ENCODE results near the gene HPCAL4.

Gene HPCAL4

DNA sequence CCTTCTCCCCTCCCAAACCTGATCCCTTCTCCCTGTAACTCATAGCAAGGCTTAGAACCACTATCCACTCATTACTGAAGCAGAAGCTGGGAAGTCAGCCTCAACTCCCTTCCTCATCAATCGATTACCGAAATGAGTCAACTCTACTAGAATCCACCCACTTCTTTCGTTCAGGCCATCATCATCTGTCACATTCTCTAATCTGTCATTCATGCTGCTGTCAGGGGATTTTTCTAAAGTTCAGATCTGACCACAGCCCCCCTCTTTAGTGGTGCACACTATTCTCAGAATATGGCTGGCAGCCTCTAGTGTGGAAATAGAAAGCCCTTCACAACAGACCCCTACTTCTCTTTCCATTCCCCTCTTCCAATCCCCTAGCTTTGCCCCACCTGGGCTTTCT is 24.5 kb downstream of the HPCAL4 start:
- Histone ChIP-seq H3K4me3 (ENCODE audit: low read length) (peak overlapping the region; percentile 49), H3K27ac (ENCODE audit: low read length) (peak overlapping the region; percentile 93), H3K4me1 (ENCODE audit: low read length) (peaks cover 59% of the 10 kb centered on the region), H3K36me3 (replicated peaks; ENCODE audit: low read depth, low read length) (no peaks in the 10 kb centered on the region), H2AFZ (ENCODE audit: low read depth, low read length) (no peak overlapping the region), H3K9ac (ENCODE audit: low read length) (peak overlapping the region; percentile 48; the same call in 1 of the 2 replicates), H3K27me3 (ENCODE audit: low read depth, low read length) (no peaks in the 10 kb centered on the region), H4K20me1 (ENCODE audit: insufficient read depth, low read length) (no peaks in the 10 kb centered on the region), H3K79me2 (ENCODE audit: low read length) (no peaks in the 10 kb centered on the region), H3K4me2 (ENCODE audit: low read length) (peak overlapping the region; percentile 75), H3K9me3 (ENCODE audit: insufficient read depth, low read length) (no peaks in the 10 kb centered on the region)
- TF ChIP-seq EZH2phosphoT487 (IDR thresholded peaks at IDR 0.05; ENCODE audit: low read depth), result no peak
- TF ChIP-seq, protein P1, sequence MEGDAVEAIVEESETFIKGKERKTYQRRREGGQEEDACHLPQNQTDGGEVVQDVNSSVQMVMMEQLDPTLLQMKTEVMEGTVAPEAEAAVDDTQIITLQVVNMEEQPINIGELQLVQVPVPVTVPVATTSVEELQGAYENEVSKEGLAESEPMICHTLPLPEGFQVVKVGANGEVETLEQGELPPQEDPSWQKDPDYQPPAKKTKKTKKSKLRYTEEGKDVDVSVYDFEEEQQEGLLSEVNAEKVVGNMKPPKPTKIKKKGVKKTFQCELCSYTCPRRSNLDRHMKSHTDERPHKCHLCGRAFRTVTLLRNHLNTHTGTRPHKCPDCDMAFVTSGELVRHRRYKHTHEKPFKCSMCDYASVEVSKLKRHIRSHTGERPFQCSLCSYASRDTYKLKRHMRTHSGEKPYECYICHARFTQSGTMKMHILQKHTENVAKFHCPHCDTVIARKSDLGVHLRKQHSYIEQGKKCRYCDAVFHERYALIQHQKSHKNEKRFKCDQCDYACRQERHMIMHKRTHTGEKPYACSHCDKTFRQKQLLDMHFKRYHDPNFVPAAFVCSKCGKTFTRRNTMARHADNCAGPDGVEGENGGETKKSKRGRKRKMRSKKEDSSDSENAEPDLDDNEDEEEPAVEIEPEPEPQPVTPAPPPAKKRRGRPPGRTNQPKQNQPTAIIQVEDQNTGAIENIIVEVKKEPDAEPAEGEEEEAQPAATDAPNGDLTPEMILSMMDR (IDR thresholded peaks at IDR 0.05; ENCODE audit: low read depth, low read length), result no peak

DNA sequence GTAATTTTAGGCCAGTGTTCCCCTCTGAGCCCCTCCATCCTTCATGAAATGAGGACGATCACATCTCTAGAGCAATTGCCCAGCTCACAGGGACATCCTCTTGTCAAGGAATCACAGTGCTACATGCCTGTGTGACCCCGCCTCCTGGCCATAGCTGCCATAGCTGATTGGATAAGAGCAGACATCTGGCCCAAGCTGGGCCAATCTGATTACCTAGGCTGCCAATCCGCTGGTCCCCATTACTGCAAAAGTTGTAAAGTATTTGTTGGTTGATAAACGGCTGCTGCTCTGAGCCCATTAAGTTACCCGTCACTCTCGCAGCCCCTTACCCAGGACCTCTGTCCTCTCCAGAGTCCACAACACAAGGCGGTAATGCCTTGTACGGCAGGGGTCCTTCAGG is 27.7 kb downstream of the HPCAL4 start:
- Histone ChIP-seq H3K4me1 (ENCODE audit: low read length) (peaks cover 51% of the 10 kb centered on the region), H3K4me3 (ENCODE audit: low read length) (no peak overlapping the region), H3K27me3 (ENCODE audit: low read depth, low read length) (no peaks in the 10 kb centered on the region)

DNA sequence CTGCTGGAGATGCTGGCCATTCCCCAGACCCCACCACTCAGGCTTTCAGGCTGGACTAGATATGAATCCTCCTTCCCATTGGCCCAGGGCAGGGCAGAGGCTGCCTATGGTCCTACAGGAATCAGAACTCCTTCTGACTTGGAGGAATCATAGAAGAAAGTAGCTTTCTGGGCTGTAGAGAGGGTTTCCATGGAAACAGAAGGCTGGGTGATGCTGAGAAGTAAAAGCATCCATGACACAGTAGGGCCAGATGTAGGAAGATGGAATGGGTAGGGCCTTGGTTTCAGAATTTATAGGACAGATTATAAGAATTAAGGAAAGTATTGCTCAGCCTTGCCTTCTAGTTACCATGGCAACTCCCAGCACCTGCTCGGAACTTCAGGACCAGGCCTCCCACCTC is 28.4 kb downstream of the HPCAL4 start:
- Histone ChIP-seq H3K36me3 (replicated peaks; ENCODE audit: low read depth, low read length) (no peaks in the 10 kb centered on the region), H3K79me2 (ENCODE audit: low read length) (no peaks in the 10 kb centered on the region), H3K4me1 (ENCODE audit: low read length) (peaks cover 46% of the 10 kb centered on the region), H4K20me1 (ENCODE audit: insufficient read depth, low read length) (no peaks in the 10 kb centered on the region), H2AFZ (ENCODE audit: low read depth, low read length) (no peak overlapping the region), H3K9ac (ENCODE audit: low read length) (no peak overlapping the region), H3K9me3 (ENCODE audit: insufficient read depth, low read length) (no peaks in the 10 kb centered on the region), H3K27me3 (ENCODE audit: low read depth, low read length) (no peaks in the 10 kb centered on the region), H3K4me2 (ENCODE audit: low read length) (peak overlapping the region; percentile 20), H3K4me3 (ENCODE audit: low read length) (no peak overlapping the region), H3K27ac (ENCODE audit: low read length) (no peak overlapping the region)
- TF ChIP-seq, protein P1 (IDR thresholded peaks at IDR 0.05; ENCODE audit: low read depth, low read length), result no peak
- no peak for TF ChIP-seq EZH2phosphoT487 (IDR thresholded peaks at IDR 0.05; ENCODE audit: low read depth)

More for the DNA sequence above, 27.7 kb downstream of the HPCAL4 start:
- Histone ChIP-seq H3K79me2 (ENCODE audit: low read length) (no peaks in the 10 kb centered on the region), H3K9me3 (ENCODE audit: insufficient read depth, low read length) (no peaks in the 10 kb centered on the region), H3K27ac (ENCODE audit: low read length) (no peak overlapping the region), H2AFZ (ENCODE audit: low read depth, low read length) (no peak overlapping the region), H4K20me1 (ENCODE audit: insufficient read depth, low read length) (no peaks in the 10 kb centered on the region), H3K4me2 (ENCODE audit: low read length) (no peak overlapping the region), H3K36me3 (replicated peaks; ENCODE audit: low read depth, low read length) (no peaks in the 10 kb centered on the region), H3K9ac (ENCODE audit: low read length) (no peak overlapping the region)
- TF ChIP-seq, protein P1 (IDR thresholded peaks at IDR 0.05; ENCODE audit: low read depth, low read length), result no peak
- no peak for TF ChIP-seq EZH2phosphoT487 (IDR thresholded peaks at IDR 0.05; ENCODE audit: low read depth)

DNA sequence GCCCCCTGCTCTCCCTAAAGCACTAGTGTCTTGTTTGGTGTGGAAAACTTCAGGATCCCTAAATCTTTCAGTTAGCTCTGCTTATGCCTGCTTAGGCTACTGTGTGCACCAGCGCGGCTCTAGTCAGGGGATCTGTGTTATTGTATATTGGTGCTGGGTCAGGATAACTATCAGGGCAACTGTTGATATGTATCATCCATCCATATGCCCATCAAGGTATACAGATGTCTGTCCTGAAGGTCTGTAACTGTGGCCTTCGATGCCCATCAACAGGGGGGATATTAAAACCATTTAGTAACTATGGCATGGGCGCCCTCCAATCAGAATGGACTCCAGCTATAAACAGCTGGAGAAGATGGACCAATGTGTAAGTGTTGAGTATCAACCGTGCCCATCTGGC is 31.7 kb downstream of the HPCAL4 start:
- no peaks in the 10 kb centered on the region for H3K27me3 ChIP-seq (ENCODE audit: low read depth, low read length)
- TF ChIP-seq, protein P1 (IDR thresholded peaks at IDR 0.05; ENCODE audit: low read depth, low read length), result no peak
- TF ChIP-seq EZH2phosphoT487 (IDR thresholded peaks at IDR 0.05; ENCODE audit: low read depth), result no peak
- H3K79me2 ChIP-seq (ENCODE audit: low read length), result no peaks in the 10 kb centered on the region
- H4K20me1 ChIP-seq (ENCODE audit: insufficient read depth, low read length), result no peaks in the 10 kb centered on the region
- no peaks in the 10 kb centered on the region for H3K9me3 ChIP-seq (ENCODE audit: insufficient read depth, low read length)
- no peaks in the 10 kb centered on the region for H3K36me3 ChIP-seq (replicated peaks; ENCODE audit: low read depth, low read length)
- no peak overlapping the region for H3K4me3 ChIP-seq (ENCODE audit: low read length)
- no peak overlapping the region for H3K9ac ChIP-seq (ENCODE audit: low read length)
- no peak overlapping the region for H3K27ac ChIP-seq (ENCODE audit: low read length)
- peaks cover 20% of the 10 kb centered on the region for H3K4me1 ChIP-seq (ENCODE audit: low read length)
- H2AFZ ChIP-seq (ENCODE audit: low read depth, low read length), result no peak overlapping the region
- no peak overlapping the region for H3K4me2 ChIP-seq (ENCODE audit: low read length)

Measured in OCI-LY3 (cell line).